Neural cell (in vitro differentiated cells): ENCODE measurements around the gene ADGRF1. TPM values are rescaled to one million over a fixed set of nuclear protein-coding genes. Genes with fewer than 3 reads are reported as not detected.

Experiments used
- H2AFZ ChIP-seq: fragments of 200-600, 300-800 bp; sonication (generic), shearing (Covaris generic); 2 replicates; pipeline ENCODE4 v1.6.0; 2014; ENCODE audit warnings: low read depth, mild to moderate bottlenecking, antibody characterized with exemption, low read length, moderate library complexity
- H3F3A ChIP-seq: fragments of 200-600 bp; shearing (Covaris generic); 2 replicates; pipeline ENCODE4 v1.6.1; 2016; ENCODE audit warnings: mild to moderate bottlenecking, moderate library complexity, mixed read lengths, antibody characterized with exemption, low read length; ENCODE audit not compliant: insufficient read depth, poor library complexity, severe bottlenecking
- H3K27ac ChIP-seq: fragments of 200-600, 300-800 bp; sonication (generic), shearing (Covaris generic); 2 replicates; pipeline ENCODE4 v1.5.1; 2014; ENCODE audit warnings: mild to moderate bottlenecking, low read length, moderate library complexity
- H3K27me3 ChIP-seq: fragments of 300-800, 200-600 bp; sonication (generic), shearing (Covaris generic); 2 replicates; pipeline ENCODE4 v1.6.0; 2014; ENCODE audit warnings: mild to moderate bottlenecking, low read depth, low read length, moderate library complexity; ENCODE audit not compliant: insufficient read depth
- H3K36me3 ChIP-seq: fragments of 300-800, 200-600 bp; sonication (generic), shearing (Covaris generic); 2 replicates; pipeline ENCODE4 v1.5.1; 2014; ENCODE audit warnings: mild to moderate bottlenecking, antibody characterized with exemption, low read length, moderate library complexity; ENCODE audit not compliant: insufficient read depth
- H3K4me2 ChIP-seq: fragments of 300-800, 200-600 bp; sonication (generic), shearing (Covaris generic); 2 replicates; pipeline ENCODE4 v1.6.0; 2014; ENCODE audit warnings: mild to moderate bottlenecking, low read length
- H3K4me3 ChIP-seq: fragments of 300-800, 200-600 bp; sonication (generic), shearing (Covaris generic); 2 replicates; pipeline ENCODE4 v1.5.1; 2014; ENCODE audit warnings: mild to moderate bottlenecking, low read length, moderate library complexity
- H3K79me2 ChIP-seq: fragments of 200-600 bp; shearing (Covaris generic); replicated peaks from 2 replicates; pipeline ENCODE4 v1.6.0; 2014; ENCODE audit warnings: mild to moderate bottlenecking, low read length, moderate library complexity; ENCODE audit not compliant: insufficient read depth
- H3K9ac ChIP-seq: fragments of 300-800, 200-600 bp; sonication (generic), shearing (Covaris generic); 2 replicates; pipeline ENCODE4 v1.6.1; 2016; ENCODE audit warnings: mild to moderate bottlenecking, low read length, mixed read lengths
- H3K9me2 ChIP-seq: fragments of 200-600 bp; shearing (Covaris generic); 2 replicates; pipeline ENCODE4 v1.6.1; 2016; ENCODE audit warnings: mild to moderate bottlenecking, low read length, mixed read lengths; ENCODE audit not compliant: insufficient read depth
- H3K9me3 ChIP-seq: fragments of 200-600, 300-800 bp; sonication (generic), shearing (Covaris generic); 2 replicates; pipeline ENCODE4 v1.6.1; 2016; ENCODE audit warnings: mild to moderate bottlenecking, mixed run types, low read length, moderate library complexity, mixed read lengths
- H4K20me1 ChIP-seq: fragments of 200-600 bp; shearing (Covaris generic); 2 replicates; pipeline ENCODE4 v1.6.1; 2016; ENCODE audit warnings: mild to moderate bottlenecking, mixed run types; ENCODE audit not compliant: insufficient read depth
- CTCF ChIP-seq: fragments of 450-650 bp; IDR thresholded peaks from 2 replicates; pipeline ENCODE4 v1.5.1; 2014; ENCODE audit warnings: antibody characterized with exemption, mild to moderate bottlenecking, moderate library complexity; ENCODE audit not compliant: poor library complexity, severe bottlenecking
- EP300 ChIP-seq: fragments of 450-650 bp; conservative IDR thresholded peaks from 2 replicates; pipeline ENCODE4 v1.6.1; 2014; ENCODE audit warnings: antibody characterized with exemption, mild to moderate bottlenecking, moderate library complexity; ENCODE audit not compliant: poor library complexity, severe bottlenecking
- EZH2 ChIP-seq: fragments of 200-600, 300-800 bp; shearing (Covaris generic), sonication (generic); IDR thresholded peaks from 2 replicates; pipeline ENCODE4 v1.6.1; 2014; ENCODE audit warnings: antibody characterized with exemption, low read length, borderline replicate concordance, mild to moderate bottlenecking; ENCODE audit not compliant: insufficient read depth, poor library complexity, severe bottlenecking
- MXI1 ChIP-seq: fragments of 450-650 bp; conservative IDR thresholded peaks from 2 replicates; pipeline ENCODE4 v1.6.1; 2014; ENCODE audit warnings: antibody characterized with exemption, mild to moderate bottlenecking; ENCODE audit not compliant: poor library complexity, severe bottlenecking
- POLR2AphosphoS5 ChIP-seq: IDR thresholded peaks from 2 replicates; pipeline ENCODE4 v1.6.1; 2012
- RAD21 ChIP-seq: fragments of 450-650 bp; conservative IDR thresholded peaks from 2 replicates; pipeline ENCODE4 v1.6.1; 2014; ENCODE audit warnings: antibody characterized with exemption, mild to moderate bottlenecking, moderate library complexity
- REST ChIP-seq: IDR thresholded peaks from 2 replicates; pipeline ENCODE4 v1.6.1; 2012; ENCODE audit warnings: borderline replicate concordance
- SMC3 ChIP-seq: fragments of 450-650 bp; conservative IDR thresholded peaks from 2 replicates; pipeline ENCODE4 v1.6.1; 2014; ENCODE audit warnings: antibody characterized with exemption, mild to moderate bottlenecking, moderate library complexity; ENCODE audit not compliant: poor library complexity
- TAF1 ChIP-seq: IDR thresholded peaks from 2 replicates; pipeline ENCODE4 v1.6.1; 2012; ENCODE audit warnings: low read depth
- polyA plus RNA-seq: library from polyadenylated mRNA; depleted of rRNA; stranded (reverse); fragments of >200 nt; gene quantifications from 2 replicates; pipeline ENCODE4 v1.2.3, GENCODE V29; 2014

The ADGRF1 gene
- polyA plus RNA-seq, 1 donor from 2014 or later: not detected

GRCh38 chr6:46973029-46973428 lies 69.1 kb downstream of the ADGRF1 start:
- TF ChIP-seq EP300 (no peak), MXI1 (no peak), TAF1 (no peak), RAD21 (no peak), EZH2 (no peak), REST (no peak), POLR2AphosphoS5 (no peak), CTCF (no peak), SMC3 (no peak)
- Histone ChIP-seq H3K36me3 (no peaks in the 10 kb centered on the region), H3K79me2 (no peaks in the 10 kb centered on the region), H3K9me3 (no peaks in the 10 kb centered on the region), H2AFZ (no peak overlapping the region), H3K27ac (no peak overlapping the region), H3F3A (no peaks in the 10 kb centered on the region), H3K27me3 (no peaks in the 10 kb centered on the region), H3K4me2 (no peak overlapping the region), H3K9ac (no peak overlapping the region), H4K20me1 (no peaks in the 10 kb centered on the region), H3K9me2 (no peaks in the 10 kb centered on the region), H3K4me3 (no peak overlapping the region)

- Histone ChIP-seq H3K27ac (no peak overlapping the region), H3F3A (no peaks in the 10 kb centered on the region), H3K9me2 (no peaks in the 10 kb centered on the region), H3K9me3 (no peaks in the 10 kb centered on the region), H3K4me3 (no peak overlapping the region), H3K9ac (no peak overlapping the region), H3K36me3 (no peaks in the 10 kb centered on the region), H2AFZ (no peak overlapping the region), H3K27me3 (no peaks in the 10 kb centered on the region), H3K79me2 (no peaks in the 10 kb centered on the region), H3K4me2 (no peak overlapping the region), H4K20me1 (no peaks in the 10 kb centered on the region)
- TF ChIP-seq CTCF (no peak), SMC3 (no peak), RAD21 (no peak), REST (no peak), EZH2 (no peak), POLR2AphosphoS5 (no peak), MXI1 (no peak), EP300 (no peak), TAF1 (no peak)
Observed at GRCh38 chr6:46972531-46972930, 69.6 kb downstream of the ADGRF1 start.
